K562 (cell line): ENCODE results near the gene VPS18. TPM values are rescaled to one million over a fixed set of nuclear protein-coding genes. Genes with fewer than 3 reads are reported as not detected.

Source experiments
- CREM ChIP-seq: IDR thresholded peaks from 2 replicates; pipeline ENCODE4 v1.6.1; 2014; ENCODE audit warnings: antibody characterized with exemption, low read depth
- HMGXB4 ChIP-seq: sonication (generic); formaldehyde crosslinking; IDR thresholded peaks from 2 replicates; pipeline ENCODE4 v1.8.1; 2023; ENCODE audit warnings: mild to moderate bottlenecking, missing genetic modification reagents
- MEF2D ChIP-seq: conservative IDR thresholded peaks from 2 replicates; pipeline ENCODE4 v1.6.1; 2016; ENCODE audit warnings: low read depth, missing genetic modification characterization, missing compliant biosample characterization
- MYC ChIP-seq, 2 experiments: fragments of 250-450 bp in 1 of 2; sonication (Bioruptor Pico) in 1 of 2; IDR thresholded peaks; 2 replicates each; pipeline versions ENCODE4 v1.5.1 to v1.6.1; 2012 to 2021; ENCODE audit warnings: low read depth in 2 of 2, borderline replicate concordance in 1 of 2, improper control_type of control experiment in 1 of 2, low read length in 1 of 2, mild to moderate bottlenecking in 1 of 2, moderate library complexity in 1 of 2
- RAD21 ChIP-seq, 2 experiments: fragments of 250-450 bp in 1 of 2; fragments of 450-650 bp in 1 of 2; sonication (Bioruptor Pico) in 1 of 2; formaldehyde crosslinking in 1 of 2; IDR thresholded peaks in 1 of 2; conservative IDR thresholded peaks in 1 of 2; 2 replicates each; pipeline versions ENCODE4 v1.4.0 to v1.8.0; 2020 to 2022; ENCODE audit warnings: mild to moderate bottlenecking in 2 of 2, moderate library complexity in 1 of 2
- RBFOX2 ChIP-seq: fragments of 200-400 bp; formaldehyde crosslinking; IDR thresholded peaks from 2 replicates; pipeline ENCODE4 v1.6.1; 2017; ENCODE audit warnings: low read depth, mild to moderate bottlenecking, low read length, moderate library complexity
- RNF2 ChIP-seq: sonication (generic); IDR thresholded peaks from 2 replicates; pipeline ENCODE4 v1.6.1; 2016
- SMARCC2 ChIP-seq: fragments of 450-650 bp; IDR thresholded peaks from 2 replicates; pipeline ENCODE4 v1.6.1; 2017; ENCODE audit warnings: antibody characterized with exemption, moderate library complexity, mild to moderate bottlenecking, low read depth
- YY1 ChIP-seq, 3 experiments: IDR thresholded peaks; 2 replicates each; pipeline ENCODE4 v1.6.1; 2011; ENCODE audit warnings: low read length in 2 of 3, mild to moderate bottlenecking in 2 of 3, moderate library complexity in 2 of 3, borderline replicate concordance in 1 of 3, control low read depth in 1 of 3, low read depth in 1 of 3; ENCODE audit not compliant: insufficient read depth in 3 of 3, insufficient replicate concordance in 2 of 3, control insufficient read depth in 1 of 3, insufficient read length in 1 of 3; ENCODE audit errors: extremely low read depth in 1 of 3
- ZBTB7A ChIP-seq: IDR thresholded peaks from 2 replicates; pipeline ENCODE4 v1.6.1; 2011; ENCODE audit warnings: low read depth, mild to moderate bottlenecking, low read length, moderate library complexity, borderline replicate concordance; ENCODE audit not compliant: control insufficient read depth
- ZFP30 ChIP-seq: fragments of 250-450 bp; sonication (Bioruptor Pico); IDR thresholded peaks from 2 replicates; pipeline ENCODE4 v1.8.0; 2022; ENCODE audit warnings: moderate library complexity, mild to moderate bottlenecking, inconsistent platforms, borderline replicate concordance
- ZNF232 ChIP-seq: sonication (generic); formaldehyde crosslinking; IDR thresholded peaks from 2 replicates; pipeline ENCODE4 v1.8.0; 2022; ENCODE audit warnings: mild to moderate bottlenecking, missing genetic modification reagents
- ZNF316 ChIP-seq: fragments of 450-650 bp; IDR thresholded peaks from 2 replicates; pipeline ENCODE4 v1.6.1; 2016
- ZNF407 ChIP-seq: fragments of 450-650 bp; IDR thresholded peaks from 2 replicates; pipeline ENCODE4 v1.6.1; 2016; ENCODE audit warnings: low read depth
- ZNF75A ChIP-seq: fragments of 450-650 bp; formaldehyde crosslinking; IDR thresholded peaks from 2 replicates; pipeline ENCODE4 v1.4.0; 2020; ENCODE audit warnings: mild to moderate bottlenecking
- polyA plus RNA-seq, 8 experiments: library from polyadenylated mRNA; depleted of rRNA in 4 of 8; stranded (reverse) in 5 of 8; unstranded in 3 of 8; fragments of >200 nt; fragmentation: Nextera tagmentation in 2 of 8; fragmentation: Illumina TruSeq in 1 of 8; extraction: Ambion mirVana in 2 of 8; extraction: Trizol in 1 of 8; gene quantifications; 2 replicates each; pipeline versions ENCODE4 v1.2.1 to v1.2.3, GENCODE V29; 2011 to 2014; ENCODE audit warnings: inconsistent platforms in 1 of 8, missing spikeins in 1 of 8
- total RNA-seq, 7 experiments: library from RNA; depleted of rRNA in 6 of 7; stranded (reverse); fragments of >200 nt in 6 of 7; fragmentation: Illumina TruSeq in 2 of 7; extraction: Trizol in 2 of 7; gene quantifications; 2 replicates each; pipeline versions ENCODE4 v1.2.1 to v1.2.3, GENCODE V29; 2011 to 2021; ENCODE audit warnings: low replicate concordance in 1 of 7

VPS18 gene
- total and polyA plus RNA-seq, 9 of the 15 experiments (the other 6 are each of a cell fraction or from before 2014, with no cell fraction given) = 0.73 to 19.9 (median 8.5) TPM

GRCh38 chr15:40894681-40895448 lies 615 bp downstream of the VPS18 start (continued):
- TF ChIP-seq ZNF407 (peak; percentile 44; the same call in 1 of the 2 replicates), RAD21 (CRISPR knock-in tag; conservative IDR thresholded peaks at IDR 0.05 in 1 of 2, IDR thresholded peaks at IDR 0.05 in 1 of 2) (peak; percentile 1 to 19; a peak in 1 of 4 replicates), HMGXB4 (CRISPR knock-in tag) (peak; percentile 63), ZNF75A (CRISPR knock-in tag) (peak; percentile 94), ZFP30 (CRISPR knock-in tag) (no peak), CREM (peak; percentile 62), ZNF232 (CRISPR knock-in tag) (peak; percentile 87; the same call in 1 of the 2 replicates), MEF2D (tag) (0 out of 2 replicates have a peak, but pooled peaks have one; percentile 56), YY1 (IDR thresholded peaks at IDR 0.05; ENCODE audit: borderline replicate concordance in 1 of 3, control insufficient read depth in 1 of 3, extremely low read depth in 1 of 3, insufficient read depth in 3 of 3, insufficient read length in 1 of 3, insufficient replicate concordance in 2 of 3, low read depth in 1 of 3, low read length in 2 of 3) (peak in 1 of 3 experiments; percentile 42), RBFOX2 (peak; percentile 34), MYC (IDR thresholded peaks at IDR 0.05; ENCODE audit: low read depth, low read length) (peak; percentile 65; the same call in 1 of the 2 replicates), MYC (CRISPR knock-in tag; IDR thresholded peaks at IDR 0.05; ENCODE audit: borderline replicate concordance, low read depth) (no peak), ZNF316 (peak; percentile 27), RNF2 (peak; percentile 65; the same call in 1 of the 2 replicates), SMARCC2 (peak; percentile 51; the same call in 1 of the 2 replicates), ZBTB7A (peak; percentile 59; the same call in 1 of the 2 replicates)
